Measurements from ENCODE around the gene C2orf49.

Gene C2orf49

DNA sequence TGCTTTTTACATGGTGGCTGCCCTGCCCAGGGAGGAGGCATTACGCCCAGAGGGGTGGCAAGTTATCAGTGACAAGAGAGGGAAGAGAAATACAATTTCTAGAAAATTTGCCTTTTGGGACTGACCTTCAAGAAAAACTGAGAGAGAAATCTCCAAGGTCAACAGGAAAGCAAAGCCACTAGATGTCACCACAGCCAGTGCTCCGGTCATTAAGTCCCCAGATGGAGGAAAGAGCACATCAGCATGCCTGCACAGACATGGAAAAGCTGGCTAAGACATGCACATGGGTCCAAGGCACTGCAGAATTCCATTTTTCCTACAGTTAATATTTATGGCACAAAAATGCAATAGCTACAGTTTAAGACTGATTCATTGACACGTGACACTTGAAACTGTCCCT, 40.5 kb downstream of the C2orf49 start:
- no peak overlapping the region for H3K4me3 ChIP-seq (ENCODE audit: low read depth, low read length)
- TF ChIP-seq, protein P1, sequence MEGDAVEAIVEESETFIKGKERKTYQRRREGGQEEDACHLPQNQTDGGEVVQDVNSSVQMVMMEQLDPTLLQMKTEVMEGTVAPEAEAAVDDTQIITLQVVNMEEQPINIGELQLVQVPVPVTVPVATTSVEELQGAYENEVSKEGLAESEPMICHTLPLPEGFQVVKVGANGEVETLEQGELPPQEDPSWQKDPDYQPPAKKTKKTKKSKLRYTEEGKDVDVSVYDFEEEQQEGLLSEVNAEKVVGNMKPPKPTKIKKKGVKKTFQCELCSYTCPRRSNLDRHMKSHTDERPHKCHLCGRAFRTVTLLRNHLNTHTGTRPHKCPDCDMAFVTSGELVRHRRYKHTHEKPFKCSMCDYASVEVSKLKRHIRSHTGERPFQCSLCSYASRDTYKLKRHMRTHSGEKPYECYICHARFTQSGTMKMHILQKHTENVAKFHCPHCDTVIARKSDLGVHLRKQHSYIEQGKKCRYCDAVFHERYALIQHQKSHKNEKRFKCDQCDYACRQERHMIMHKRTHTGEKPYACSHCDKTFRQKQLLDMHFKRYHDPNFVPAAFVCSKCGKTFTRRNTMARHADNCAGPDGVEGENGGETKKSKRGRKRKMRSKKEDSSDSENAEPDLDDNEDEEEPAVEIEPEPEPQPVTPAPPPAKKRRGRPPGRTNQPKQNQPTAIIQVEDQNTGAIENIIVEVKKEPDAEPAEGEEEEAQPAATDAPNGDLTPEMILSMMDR (IDR thresholded peaks at IDR 0.05; ENCODE audit: low read depth, low read length): no peak

DNA sequence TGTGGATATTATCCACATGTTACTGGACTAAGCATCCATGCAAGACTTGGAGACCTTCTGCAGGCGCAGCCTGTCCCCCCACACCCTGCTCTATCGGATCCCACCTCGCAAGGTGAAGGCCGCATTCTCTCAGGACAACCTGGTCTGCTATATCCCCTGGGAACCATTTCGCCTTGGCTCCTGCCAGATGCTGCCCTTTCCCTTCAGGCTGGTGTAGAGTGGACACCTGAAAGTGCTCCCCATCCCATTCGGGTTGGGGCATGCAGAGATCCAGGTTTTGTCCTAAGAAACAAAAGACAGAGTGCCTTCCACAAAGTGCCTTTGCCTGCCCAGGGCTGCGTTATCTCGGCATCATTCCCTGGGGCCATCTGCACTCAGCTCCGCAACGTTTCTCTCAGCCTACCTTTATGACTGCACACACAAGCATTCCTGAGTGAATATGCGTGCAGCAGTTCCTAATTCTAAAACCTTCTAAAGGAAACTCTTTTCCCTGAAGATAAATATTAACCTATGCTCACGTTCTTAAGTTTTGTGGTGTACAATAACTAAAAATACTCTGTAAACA, 41.0 kb downstream of the C2orf49 start:
- no peak overlapping the region for H3K4me3 ChIP-seq (ENCODE audit: low read depth, low read length)
- TF ChIP-seq, protein P1 (IDR thresholded peaks at IDR 0.05; ENCODE audit: low read depth, low read length): no peak

DNA sequence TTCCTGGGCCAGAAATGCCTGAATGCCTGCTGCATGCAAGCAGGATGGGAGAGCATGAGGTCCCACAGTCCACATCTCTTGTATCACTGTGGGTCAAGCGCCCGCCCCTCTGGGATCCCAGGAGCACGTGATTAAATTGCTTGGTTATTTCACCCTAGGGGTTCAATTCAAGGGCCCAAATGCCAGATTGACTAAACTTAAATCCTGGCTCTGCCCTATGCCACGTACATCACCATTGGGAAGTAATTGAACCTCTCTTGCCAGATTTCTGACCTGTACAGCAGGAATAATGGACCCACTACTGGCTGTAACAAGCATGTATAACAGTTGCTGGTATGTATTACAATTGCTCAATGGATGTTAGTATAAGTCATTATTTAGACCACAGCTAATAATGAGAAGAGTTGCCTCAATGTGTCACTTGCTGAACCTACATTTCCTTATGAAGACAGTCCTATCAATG, 41.6 kb downstream of the C2orf49 start:
- no peak overlapping the region for H3K4me3 ChIP-seq (ENCODE audit: low read depth, low read length)
- TF ChIP-seq, protein P1 (IDR thresholded peaks at IDR 0.05; ENCODE audit: low read depth, low read length): no peak

DNA sequence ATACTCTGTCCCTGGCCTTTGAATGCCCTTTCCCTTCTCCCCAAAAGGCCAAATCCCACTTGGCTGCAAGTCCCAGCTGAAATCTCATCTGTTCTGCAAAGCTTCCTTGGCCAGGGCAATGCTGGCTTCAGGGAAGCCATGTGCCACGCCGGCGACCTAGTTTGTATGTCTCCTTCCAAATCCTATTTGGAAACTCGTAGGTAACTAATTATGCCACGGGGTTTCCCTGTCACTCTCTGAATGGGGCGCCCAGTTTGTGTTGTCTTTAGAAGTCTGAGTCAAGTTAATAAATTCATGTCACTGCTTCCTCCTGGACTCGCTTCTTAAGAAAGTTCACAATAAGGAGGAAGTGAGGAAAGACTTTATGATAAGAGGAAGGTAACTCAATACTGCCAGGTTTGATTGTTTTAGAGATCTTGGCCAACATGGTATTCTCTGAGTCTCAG, 42.4 kb downstream of the C2orf49 start:
- TF ChIP-seq, protein P1 (IDR thresholded peaks at IDR 0.05; ENCODE audit: low read depth, low read length): no peak
- no peak overlapping the region for H3K4me3 ChIP-seq (ENCODE audit: low read depth, low read length)

DNA sequence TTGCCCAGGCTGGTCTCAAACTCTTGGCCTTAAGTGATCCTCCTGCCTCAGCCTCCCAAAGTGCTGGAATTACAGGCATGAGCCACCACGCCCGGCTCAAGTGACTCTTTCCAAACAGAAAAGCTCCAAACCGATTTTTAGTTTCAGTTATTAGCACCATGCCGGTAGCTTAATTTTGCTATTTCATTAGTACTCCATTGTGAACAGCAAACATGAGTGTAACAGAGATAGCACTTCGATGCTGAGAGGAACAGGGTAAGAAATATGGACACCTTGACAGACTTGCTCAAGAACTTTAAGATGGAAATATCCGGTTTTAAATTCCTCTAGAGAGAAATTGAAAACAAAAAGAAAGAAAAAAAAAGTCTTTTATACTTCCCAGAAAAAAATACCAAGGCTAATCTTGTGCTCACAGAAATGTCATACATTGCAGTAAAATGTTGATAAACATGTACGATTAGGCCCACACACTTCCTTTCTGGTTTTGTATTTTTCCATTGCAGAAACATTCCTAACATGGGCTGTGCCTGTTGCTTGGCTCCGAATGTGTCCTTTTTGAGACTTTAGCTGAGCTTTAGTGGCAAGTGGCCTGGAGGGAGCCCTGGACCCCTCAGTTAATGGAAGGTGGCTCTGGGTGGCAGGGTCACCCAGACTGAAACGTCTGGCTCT, 43.2 kb downstream of the C2orf49 start:
- no peak overlapping the region for H3K4me3 ChIP-seq (ENCODE audit: low read depth, low read length)
- TF ChIP-seq, protein P1 (IDR thresholded peaks at IDR 0.05; ENCODE audit: low read depth, low read length): no peak

DNA sequence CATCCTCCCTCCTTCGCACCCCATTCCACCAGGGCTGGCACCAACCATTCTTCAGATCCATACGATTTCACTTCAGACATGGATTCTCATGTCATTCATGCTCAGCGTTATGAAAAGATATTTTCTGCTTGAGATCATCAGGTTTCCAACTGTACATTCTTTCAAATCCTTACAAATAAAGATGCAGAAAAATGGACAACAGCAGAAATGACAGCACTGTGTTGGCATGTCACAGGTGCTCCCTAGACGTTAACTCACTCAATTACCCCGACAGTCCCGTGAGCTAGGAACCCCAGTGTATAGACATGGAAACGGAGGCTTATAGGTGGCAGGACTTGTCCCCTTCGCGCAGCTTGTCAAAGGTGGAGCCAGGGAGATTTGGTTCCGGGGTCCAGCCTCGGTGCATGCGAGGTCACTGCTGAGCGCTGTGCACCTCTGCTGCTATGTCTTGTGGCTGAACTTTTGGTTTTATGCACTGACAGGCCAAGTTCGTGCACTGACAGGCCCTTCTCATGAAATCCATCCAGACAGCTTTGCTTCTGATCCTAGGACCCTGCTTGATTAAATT, 43.8 kb downstream of the C2orf49 start:
- TF ChIP-seq, protein P1 (IDR thresholded peaks at IDR 0.05; ENCODE audit: low read depth, low read length): no peak
- H3K4me3 ChIP-seq (ENCODE audit: low read depth, low read length): no peak overlapping the region

DNA sequence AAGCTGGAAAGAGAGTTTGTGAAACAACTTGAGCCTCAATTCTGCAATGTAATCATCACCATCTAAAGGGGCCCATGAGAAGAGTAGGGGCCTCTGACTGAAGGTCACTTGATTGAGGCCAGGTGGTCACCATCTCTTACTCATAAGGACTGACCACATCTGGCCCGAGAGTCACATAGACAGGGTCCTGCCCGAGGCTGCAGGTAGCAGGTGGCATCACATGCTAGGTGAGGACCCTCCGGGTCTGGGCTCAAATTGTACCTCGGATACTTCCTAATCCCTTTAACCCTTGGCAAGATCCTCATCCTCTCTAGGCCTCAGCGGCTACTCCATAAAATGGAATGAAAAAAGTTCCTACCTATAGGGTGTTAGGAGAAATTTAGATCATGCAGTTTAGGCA, 44.8 kb downstream of the C2orf49 start:
- no peak overlapping the region for H3K4me3 ChIP-seq (ENCODE audit: low read depth, low read length)
- TF ChIP-seq, protein P1 (IDR thresholded peaks at IDR 0.05; ENCODE audit: low read depth, low read length): no peak

Measured in WI38 (cell line).